SU-DHL-6 (cell line): ENCODE measurements around the gene IMPDH2.

Experiments used
- H2AFZ ChIP-seq: fragments of 200-600 bp; sonication (generic); 2 replicates; pipeline ENCODE4 v1.6.1; 2014; ENCODE audit warnings: low read depth, mild to moderate bottlenecking, moderate library complexity, mixed read lengths, antibody characterized with exemption, low read length; ENCODE audit not compliant: severe bottlenecking
- H3F3A ChIP-seq: fragments of 200-600 bp; shearing (Covaris generic); 2 replicates; pipeline ENCODE4 v1.6.0; 2016; ENCODE audit warnings: antibody characterized with exemption, mild to moderate bottlenecking; ENCODE audit not compliant: insufficient read depth
- H3K27ac ChIP-seq: fragments of 200-600 bp; sonication (generic); 2 replicates; pipeline ENCODE4 v1.5.1; 2016; ENCODE audit warnings: low read depth, mild to moderate bottlenecking, low read length, moderate library complexity, mixed read lengths
- H3K27me3 ChIP-seq: fragments of 200-600 bp; sonication (generic), shearing (Covaris generic); 2 replicates; pipeline ENCODE4 v1.6.0; 2014; ENCODE audit warnings: mild to moderate bottlenecking, low read length
- H3K36me3 ChIP-seq: fragments of 200-600 bp; sonication (generic); 2 replicates; pipeline ENCODE4 v1.6.1; 2014; ENCODE audit warnings: mild to moderate bottlenecking, low read length, mixed read lengths
- H3K4me2 ChIP-seq: fragments of 300-600, 200-600 bp; shearing (Covaris generic), sonication (generic); 2 replicates; pipeline ENCODE4 v1.6.0; 2014; ENCODE audit warnings: low read length, low read depth, mild to moderate bottlenecking; ENCODE audit not compliant: poor library complexity, severe bottlenecking
- H3K4me3 ChIP-seq: fragments of 200-600 bp; sonication (generic); 2 replicates; pipeline ENCODE4 v1.5.1; 2014; ENCODE audit warnings: antibody characterized with exemption, low read length, mild to moderate bottlenecking, mixed read lengths; ENCODE audit not compliant: insufficient read depth, poor library complexity, severe bottlenecking
- H3K79me2 ChIP-seq: fragments of 200-600 bp; sonication (generic); 2 replicates; pipeline ENCODE4 v1.6.1; 2014; ENCODE audit warnings: mild to moderate bottlenecking, low read length, moderate library complexity; ENCODE audit not compliant: insufficient read depth
- H3K9ac ChIP-seq: fragments of 200-600 bp; sonication (generic); 2 replicates; pipeline ENCODE4 v1.7.0; 2014; ENCODE audit warnings: mild to moderate bottlenecking, low read length
- H3K9me2 ChIP-seq: fragments of 200-600 bp; sonication (generic); replicated peaks from 2 replicates; pipeline ENCODE4 v1.6.1; 2014; ENCODE audit warnings: low read length; ENCODE audit not compliant: insufficient read depth
- H3K9me3 ChIP-seq: fragments of 200-600 bp; sonication (generic); 2 replicates; pipeline ENCODE4 v1.6.1; 2014; ENCODE audit warnings: low read length, mixed read lengths; ENCODE audit not compliant: insufficient read depth
- H4K20me1 ChIP-seq: fragments of 200-600 bp; sonication (generic); 2 replicates; pipeline ENCODE4 v1.6.1; 2014; ENCODE audit warnings: low read depth, mild to moderate bottlenecking, antibody characterized with exemption, low read length, moderate library complexity, mixed read lengths
- CTCF ChIP-seq: fragments of 200-600 bp; sonication (generic); IDR thresholded peaks from one replicate; pipeline ENCODE4 v1.5.1; 2017; ENCODE audit warnings: antibody characterized with exemption, mild to moderate bottlenecking, low read length, moderate library complexity; ENCODE audit not compliant: insufficient read depth, poor library complexity, severe bottlenecking
- EZH2phosphoT487 ChIP-seq: fragments of 200-600 bp; sonication (generic), shearing (Covaris generic); conservative IDR thresholded peaks from 2 replicates; pipeline ENCODE4 v1.6.1; 2018; ENCODE audit warnings: mild to moderate bottlenecking, antibody characterized with exemption, low read length, moderate library complexity, mixed read lengths

IMPDH2 gene

GRCh38 chr3:49058011-49058410 lies 28.8 kb upstream of the IMPDH2 start:
- no peak for TF ChIP-seq CTCF
- TF ChIP-seq EZH2phosphoT487: no peak
- Histone ChIP-seq H3K4me3 (no peak overlapping the region), H3K9me3 (no peaks in the 10 kb centered on the region), H3K4me2 (no peak overlapping the region), H2AFZ (no peak overlapping the region), H4K20me1 (no peaks in the 10 kb centered on the region), H3K9me2 (no peaks in the 10 kb centered on the region), H3K27ac (no peak overlapping the region), H3K79me2 (peaks cover 4% of the 10 kb centered on the region; the same call in 1 of the 2 replicates), H3K9ac (no peak overlapping the region), H3K36me3 (peaks cover 10% of the 10 kb centered on the region), H3K27me3 (no peaks in the 10 kb centered on the region), H3F3A (no peaks in the 10 kb centered on the region)

GRCh38 chr3:49057268-49057667 lies 28.1 kb upstream of the IMPDH2 start:
- no peak overlapping the region for H3K9ac ChIP-seq

GRCh38 chr3:49054344-49054862 lies 25.2 kb upstream of the IMPDH2 start:
- peaks cover 11% of the 10 kb centered on the region for H3K36me3 ChIP-seq

More at GRCh38 chr3:49057268-49057667, 28.1 kb upstream of the IMPDH2 start:
- no peak for TF ChIP-seq CTCF
- no peak for TF ChIP-seq EZH2phosphoT487
- no peak overlapping the region for H2AFZ ChIP-seq
- no peak overlapping the region for H3K4me2 ChIP-seq
- H3K79me2 ChIP-seq: peaks cover 4% of the 10 kb centered on the region; the same call in 1 of the 2 replicates
- H3K36me3 ChIP-seq: peaks cover 10% of the 10 kb centered on the region
- no peaks in the 10 kb centered on the region for H3K27me3 ChIP-seq
- no peaks in the 10 kb centered on the region for H3F3A ChIP-seq
- no peak overlapping the region for H3K27ac ChIP-seq
- H3K4me3 ChIP-seq: no peak overlapping the region
- H4K20me1 ChIP-seq: no peaks in the 10 kb centered on the region
- no peaks in the 10 kb centered on the region for H3K9me2 ChIP-seq
- no peaks in the 10 kb centered on the region for H3K9me3 ChIP-seq

More at GRCh38 chr3:49054344-49054862, 25.2 kb upstream of the IMPDH2 start:
- H2AFZ ChIP-seq: no peak overlapping the region
- no peaks in the 10 kb centered on the region for H3K9me2 ChIP-seq
- TF ChIP-seq EZH2phosphoT487 (no peak), CTCF (no peak)
- peaks cover 9% of the 10 kb centered on the region; the same call in 1 of the 2 replicates for H3K79me2 ChIP-seq
- H3K9me3 ChIP-seq: no peaks in the 10 kb centered on the region
- no peaks in the 10 kb centered on the region for H4K20me1 ChIP-seq
- no peak overlapping the region for H3K27ac ChIP-seq
- H3F3A ChIP-seq: no peaks in the 10 kb centered on the region
- no peak overlapping the region for H3K4me2 ChIP-seq
- H3K27me3 ChIP-seq: no peaks in the 10 kb centered on the region
- no peak overlapping the region for H3K9ac ChIP-seq
- no peak overlapping the region for H3K4me3 ChIP-seq
